MM.1S (cell line): ENCODE measurements around the gene KRT75.

ENCODE experiments used
- DNase-seq: peaks from one replicate; pipeline ENCODE4 v3.0.0-alpha.2; 2015
- H2AFZ ChIP-seq: fragments of 300-600 bp; sonication (generic); 2 replicates; pipeline ENCODE4 v1.6.0; 2016; ENCODE audit warnings: antibody characterized with exemption, low read length
- H3F3A ChIP-seq: fragments of 300-600 bp; sonication (generic); 2 replicates; pipeline ENCODE4 v1.6.1; 2016; ENCODE audit warnings: mild to moderate bottlenecking, antibody characterized with exemption, low read length, moderate library complexity, mixed read lengths; ENCODE audit not compliant: insufficient read depth
- H3K27ac ChIP-seq: fragments of 300-600 bp; sonication (generic); 2 replicates; pipeline ENCODE4 v1.5.1; 2016; ENCODE audit warnings: mild to moderate bottlenecking, low read length
- H3K27me3 ChIP-seq: fragments of 300-600 bp; sonication (generic); replicated peaks from 2 replicates; pipeline ENCODE4 v1.6.0; 2016; ENCODE audit warnings: low read length; ENCODE audit not compliant: insufficient read depth
- H3K36me3 ChIP-seq: fragments of 300-600 bp; sonication (generic); replicated peaks from 2 replicates; pipeline ENCODE4 v1.6.1; 2016; ENCODE audit warnings: mild to moderate bottlenecking, low read length, mixed read lengths; ENCODE audit not compliant: insufficient read depth
- H3K4me1 ChIP-seq: fragments of 300-600 bp; sonication (generic); 2 replicates; pipeline ENCODE4 v1.6.1; 2016; ENCODE audit warnings: low read length, mixed read lengths
- H3K4me2 ChIP-seq: fragments of 300-600 bp; sonication (generic); 2 replicates; pipeline ENCODE4 v1.6.0; 2016; ENCODE audit warnings: low read depth, low read length
- H3K4me3 ChIP-seq: fragments of 300-600 bp; sonication (generic); 2 replicates; pipeline ENCODE4 v1.5.1; 2016; ENCODE audit warnings: low read length, mixed read lengths
- H3K79me2 ChIP-seq: fragments of 300-600 bp; sonication (generic); 2 replicates; pipeline ENCODE4 v1.6.1; 2016; ENCODE audit warnings: mixed run types, low read length, mixed read lengths
- H3K9ac ChIP-seq: fragments of 300-600 bp; sonication (generic); 2 replicates; pipeline ENCODE4 v1.6.1; 2016; ENCODE audit warnings: low read length, mixed read lengths
- H3K9me2 ChIP-seq: fragments of 300-600 bp; sonication (generic); replicated peaks from 2 replicates; pipeline ENCODE4 v1.6.1; 2016; ENCODE audit warnings: mild to moderate bottlenecking, low read length, mixed read lengths; ENCODE audit not compliant: insufficient read depth
- H3K9me3 ChIP-seq: fragments of 300-600 bp; sonication (generic); replicated peaks from 2 replicates; pipeline ENCODE4 v1.6.1; 2016; ENCODE audit warnings: mild to moderate bottlenecking, low read length, mixed read lengths; ENCODE audit not compliant: insufficient read depth
- H4K20me1 ChIP-seq: fragments of 300-600 bp; sonication (generic); 2 replicates; pipeline ENCODE4 v1.6.1; 2016; ENCODE audit warnings: mild to moderate bottlenecking, low read length, moderate library complexity, mixed read lengths; ENCODE audit not compliant: insufficient read depth
- EZH2 ChIP-seq: fragments of 300-600 bp; sonication (generic); optimal IDR thresholded peaks from 2 replicates; pipeline ENCODE3; 2017; ENCODE audit warnings: low read depth, mild to moderate bottlenecking, antibody characterized with exemption, low read length, mixed read lengths
- EZH2phosphoT487 ChIP-seq: fragments of 300-600 bp; sonication (generic); IDR thresholded peaks from 2 replicates; pipeline ENCODE4 v1.6.1; 2018; ENCODE audit warnings: antibody characterized with exemption, low read length
- TF ChIP-seq, protein P1 (sequence below): fragments of 300-600 bp; sonication (generic); IDR thresholded peaks from 2 replicates; pipeline ENCODE4 v1.5.1; 2016; ENCODE audit warnings: antibody characterized with exemption, low read length, mixed read lengths

KRT75 gene

DNA sequence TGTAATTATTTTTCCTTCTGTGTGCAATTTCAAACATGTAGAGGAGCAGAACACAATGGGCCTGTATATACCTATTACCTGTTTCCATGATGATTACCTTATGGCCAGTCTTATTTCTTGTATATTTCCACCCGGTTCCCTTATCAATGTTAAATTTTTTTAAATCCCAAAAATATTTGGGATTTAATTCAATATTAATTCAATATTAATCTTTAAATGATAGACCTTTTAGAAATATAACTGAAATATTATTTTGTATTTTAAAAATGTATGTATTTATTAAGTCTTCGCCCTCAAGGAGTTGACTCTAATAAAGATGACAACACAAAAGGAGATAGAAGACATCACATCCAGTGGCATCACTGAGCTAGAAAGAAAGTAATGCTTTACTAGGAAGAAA is 40.0 kb upstream of the KRT75 start:
- Histone ChIP-seq H3K79me2 (no peaks in the 10 kb centered on the region), H3K4me3 (no peak overlapping the region), H3K4me2 (no peak overlapping the region), H3K9ac (no peak overlapping the region), H2AFZ (no peak overlapping the region), H3K9me2 (no peaks in the 10 kb centered on the region), H3K27ac (no peak overlapping the region), H3F3A (no peaks in the 10 kb centered on the region), H3K4me1 (no peaks in the 10 kb centered on the region), H4K20me1 (no peaks in the 10 kb centered on the region), H3K36me3 (no peaks in the 10 kb centered on the region), H3K27me3 (0 out of 2 replicates have a peak, but pooled peaks cover 3% of the 10 kb centered on the region), H3K9me3 (no peaks in the 10 kb centered on the region)
- no peak for DNase-seq
- no peak for TF ChIP-seq EZH2phosphoT487
- no peak for TF ChIP-seq EZH2
- TF ChIP-seq, protein P1, sequence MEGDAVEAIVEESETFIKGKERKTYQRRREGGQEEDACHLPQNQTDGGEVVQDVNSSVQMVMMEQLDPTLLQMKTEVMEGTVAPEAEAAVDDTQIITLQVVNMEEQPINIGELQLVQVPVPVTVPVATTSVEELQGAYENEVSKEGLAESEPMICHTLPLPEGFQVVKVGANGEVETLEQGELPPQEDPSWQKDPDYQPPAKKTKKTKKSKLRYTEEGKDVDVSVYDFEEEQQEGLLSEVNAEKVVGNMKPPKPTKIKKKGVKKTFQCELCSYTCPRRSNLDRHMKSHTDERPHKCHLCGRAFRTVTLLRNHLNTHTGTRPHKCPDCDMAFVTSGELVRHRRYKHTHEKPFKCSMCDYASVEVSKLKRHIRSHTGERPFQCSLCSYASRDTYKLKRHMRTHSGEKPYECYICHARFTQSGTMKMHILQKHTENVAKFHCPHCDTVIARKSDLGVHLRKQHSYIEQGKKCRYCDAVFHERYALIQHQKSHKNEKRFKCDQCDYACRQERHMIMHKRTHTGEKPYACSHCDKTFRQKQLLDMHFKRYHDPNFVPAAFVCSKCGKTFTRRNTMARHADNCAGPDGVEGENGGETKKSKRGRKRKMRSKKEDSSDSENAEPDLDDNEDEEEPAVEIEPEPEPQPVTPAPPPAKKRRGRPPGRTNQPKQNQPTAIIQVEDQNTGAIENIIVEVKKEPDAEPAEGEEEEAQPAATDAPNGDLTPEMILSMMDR: no peak

DNA sequence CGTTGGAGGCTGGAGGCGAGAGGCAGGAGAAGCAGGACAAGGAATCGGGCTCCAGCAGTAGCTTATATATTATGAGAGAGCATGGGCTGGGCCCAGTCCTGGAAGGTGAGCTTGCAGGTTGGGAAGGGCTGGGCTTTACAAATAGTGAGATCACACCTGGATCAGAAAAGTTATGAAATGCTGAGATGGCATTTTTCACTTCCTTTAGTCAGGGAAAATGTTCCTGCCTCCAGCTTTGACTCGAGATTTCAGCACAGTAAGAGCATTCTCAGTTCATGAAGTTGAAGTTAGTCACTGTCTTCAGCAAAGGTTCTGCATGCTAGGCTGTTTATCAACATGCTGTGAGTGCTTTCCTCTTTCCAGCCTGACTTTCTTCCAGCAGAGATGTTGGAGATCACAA is 39.6 kb upstream of the KRT75 start, which contains the start of gene KRT6C:
KRT6C (minus strand) TSS at position 38 of the 400 bp plus-strand sequence. CDS start 68 bp downstream, outside the sequence.
- H3K4me2 ChIP-seq: no peak within 1 kb of the TSS
- TF ChIP-seq, protein P1: no peak
- TF ChIP-seq EZH2 (no peak), EZH2phosphoT487 (no peak)
- no peak for DNase-seq
- H3K4me1 ChIP-seq: no peaks in the 10 kb centered on the region
- no peaks in the 10 kb centered on the region for H4K20me1 ChIP-seq
- H3K36me3 ChIP-seq: no peaks in the 10 kb centered on the region
- no peaks in the 10 kb centered on the region for H3F3A ChIP-seq
- H3K79me2 ChIP-seq: no peaks in the 10 kb centered on the region
- no peak within 1 kb of the TSS for H3K27ac ChIP-seq
- no peak within 1 kb of the TSS for H2AFZ ChIP-seq
- H3K4me3 ChIP-seq: no peak within 1 kb of the TSS
- H3K9me3 ChIP-seq: no peaks in the 10 kb centered on the region
- no peaks in the 10 kb centered on the region for H3K9me2 ChIP-seq
- 0 out of 2 replicates have a peak, but pooled peaks cover 3% of the 10 kb centered on the region for H3K27me3 ChIP-seq
- no peak within 1 kb of the TSS for H3K9ac ChIP-seq

DNA sequence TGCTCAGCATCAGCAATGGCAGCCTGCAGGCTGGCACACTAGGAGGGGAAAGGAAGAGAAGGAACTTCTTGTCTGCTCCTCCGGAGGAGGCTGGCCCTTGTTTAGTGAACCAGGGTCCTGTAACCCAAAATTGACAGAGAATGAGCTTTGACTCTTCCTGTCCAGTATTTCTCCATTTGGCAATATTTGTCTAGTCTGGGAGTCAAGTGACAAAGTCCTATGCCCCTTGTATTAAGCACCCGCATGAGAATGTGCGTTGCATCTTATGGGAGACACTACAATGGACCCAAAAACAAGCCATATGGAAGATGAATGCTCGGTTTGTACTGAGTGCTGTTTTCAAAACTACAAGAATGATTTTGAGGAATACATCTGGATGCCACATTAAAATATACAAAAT is 35.7 kb upstream of the KRT75 start:
- Histone ChIP-seq H3K4me3 (no peak overlapping the region), H3K9me2 (no peaks in the 10 kb centered on the region), H3K4me2 (no peak overlapping the region), H3K9ac (no peak overlapping the region), H3K79me2 (no peaks in the 10 kb centered on the region), H3F3A (no peaks in the 10 kb centered on the region), H3K9me3 (no peaks in the 10 kb centered on the region), H3K27me3 (peaks cover 3% of the 10 kb centered on the region; the same call in 1 of the 2 replicates), H4K20me1 (no peaks in the 10 kb centered on the region), H2AFZ (no peak overlapping the region), H3K27ac (no peak overlapping the region), H3K36me3 (no peaks in the 10 kb centered on the region), H3K4me1 (no peaks in the 10 kb centered on the region)
- TF ChIP-seq EZH2phosphoT487 (no peak), EZH2 (no peak)
- TF ChIP-seq, protein P1: no peak
- DNase-seq: no peak
